ENCODE measurements around the gene CAMP.

The CAMP gene

DNA sequence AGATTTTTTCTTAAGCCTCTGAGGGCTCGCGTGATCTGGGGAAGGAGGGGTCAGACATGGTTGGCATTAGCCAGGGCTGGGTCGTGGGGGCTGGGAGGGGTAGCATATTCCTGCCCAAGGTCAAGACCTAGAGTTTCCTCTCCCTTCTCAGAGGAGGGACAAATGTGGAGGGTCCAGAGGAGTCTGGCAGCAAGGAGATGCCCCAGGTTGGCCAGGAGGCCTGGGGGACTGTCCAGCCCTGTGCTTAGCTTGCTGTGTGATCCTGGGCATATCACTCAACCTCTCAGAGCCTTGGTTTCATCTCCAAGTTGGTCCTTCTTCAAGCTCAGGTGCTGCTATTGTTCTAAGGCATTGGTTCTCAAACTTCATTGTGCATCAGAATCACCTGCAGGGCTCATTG is 9.1 kb upstream of the CAMP start:
- in situ Hi-C loops (cut with MboI; ENCODE audit: low pct_unique_long_range_greater_than_20kb, low sequenced_read_pairs, unreplicated experiment): no loop called here
- TF ChIP-seq, protein P1, sequence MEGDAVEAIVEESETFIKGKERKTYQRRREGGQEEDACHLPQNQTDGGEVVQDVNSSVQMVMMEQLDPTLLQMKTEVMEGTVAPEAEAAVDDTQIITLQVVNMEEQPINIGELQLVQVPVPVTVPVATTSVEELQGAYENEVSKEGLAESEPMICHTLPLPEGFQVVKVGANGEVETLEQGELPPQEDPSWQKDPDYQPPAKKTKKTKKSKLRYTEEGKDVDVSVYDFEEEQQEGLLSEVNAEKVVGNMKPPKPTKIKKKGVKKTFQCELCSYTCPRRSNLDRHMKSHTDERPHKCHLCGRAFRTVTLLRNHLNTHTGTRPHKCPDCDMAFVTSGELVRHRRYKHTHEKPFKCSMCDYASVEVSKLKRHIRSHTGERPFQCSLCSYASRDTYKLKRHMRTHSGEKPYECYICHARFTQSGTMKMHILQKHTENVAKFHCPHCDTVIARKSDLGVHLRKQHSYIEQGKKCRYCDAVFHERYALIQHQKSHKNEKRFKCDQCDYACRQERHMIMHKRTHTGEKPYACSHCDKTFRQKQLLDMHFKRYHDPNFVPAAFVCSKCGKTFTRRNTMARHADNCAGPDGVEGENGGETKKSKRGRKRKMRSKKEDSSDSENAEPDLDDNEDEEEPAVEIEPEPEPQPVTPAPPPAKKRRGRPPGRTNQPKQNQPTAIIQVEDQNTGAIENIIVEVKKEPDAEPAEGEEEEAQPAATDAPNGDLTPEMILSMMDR (IDR thresholded peaks at IDR 0.05; ENCODE audit: extremely low read depth, insufficient read depth, missing control alignments): no peak

DNA sequence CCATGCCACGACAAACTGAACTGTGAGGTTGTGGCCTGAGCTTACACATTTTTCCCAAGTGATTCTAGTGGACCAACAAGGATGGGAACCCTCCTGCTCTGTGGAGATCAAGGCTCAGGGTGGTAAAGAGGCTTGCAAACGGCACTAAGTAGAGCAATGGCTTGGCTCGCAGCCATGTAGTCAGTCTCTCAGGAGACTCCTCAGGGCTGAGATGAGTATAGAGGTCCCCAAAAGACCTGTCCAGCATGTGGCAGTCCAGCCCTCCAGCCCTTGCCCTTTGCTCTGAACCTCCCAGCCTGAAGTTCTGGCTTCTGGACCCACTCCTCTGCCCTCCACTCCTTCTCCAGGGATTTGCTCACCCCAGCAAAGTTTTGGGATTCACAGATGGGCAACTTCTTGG is 8.3 kb upstream of the CAMP start:
- TF ChIP-seq, protein P1 (IDR thresholded peaks at IDR 0.05; ENCODE audit: extremely low read depth, insufficient read depth, missing control alignments): no peak
- in situ Hi-C loops (cut with MboI; ENCODE audit: low pct_unique_long_range_greater_than_20kb, low sequenced_read_pairs, unreplicated experiment): no loop called here
- DNase-seq (ENCODE audit: low spot score): no peak

More for the DNA sequence above, 9.1 kb upstream of the CAMP start:
- no peak for DNase-seq (ENCODE audit: low spot score)

GRCh38 chr3:48215466-48215865 is 7.8 kb upstream of the CAMP start:
- in situ Hi-C loops (cut with MboI; ENCODE audit: low pct_unique_long_range_greater_than_20kb, low sequenced_read_pairs, unreplicated experiment): no loop called here
- TF ChIP-seq, protein P1 (IDR thresholded peaks at IDR 0.05; ENCODE audit: extremely low read depth, insufficient read depth, missing control alignments): no peak

GRCh38 chr3:48215876-48216275 is 7.4 kb upstream of the CAMP start:
- no peak for DNase-seq (ENCODE audit: low spot score)

More at GRCh38 chr3:48215466-48215865, 7.8 kb upstream of the CAMP start:
- no peak for DNase-seq (ENCODE audit: low spot score)

DNA sequence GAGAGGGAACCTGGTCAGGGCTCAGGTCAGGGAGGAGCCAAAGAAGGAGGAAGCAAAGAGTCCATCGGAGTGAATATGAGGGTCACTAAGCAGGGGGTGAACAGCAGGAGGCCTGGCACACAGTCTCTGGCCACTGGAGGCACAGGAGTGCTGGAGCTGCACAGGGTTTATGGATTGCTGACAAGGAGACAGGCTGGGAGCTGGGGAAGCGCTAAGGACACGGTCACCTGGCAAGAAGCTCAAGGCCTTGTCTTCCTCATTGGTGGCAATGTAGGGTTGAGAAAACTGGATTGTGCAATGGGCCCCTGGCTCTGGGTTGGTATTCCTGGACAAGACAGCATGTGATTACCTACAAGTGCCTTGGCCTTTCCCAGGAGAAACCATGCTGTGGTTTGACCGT is 5.8 kb upstream of the CAMP start:
- no peak for DNase-seq (ENCODE audit: low spot score)
- in situ Hi-C loops (cut with MboI; ENCODE audit: low pct_unique_long_range_greater_than_20kb, low sequenced_read_pairs, unreplicated experiment): no loop called here
- TF ChIP-seq, protein P1 (IDR thresholded peaks at IDR 0.05; ENCODE audit: extremely low read depth, insufficient read depth, missing control alignments): no peak

More at GRCh38 chr3:48215876-48216275, 7.4 kb upstream of the CAMP start:
- TF ChIP-seq, protein P1 (IDR thresholded peaks at IDR 0.05; ENCODE audit: extremely low read depth, insufficient read depth, missing control alignments): no peak
- in situ Hi-C loops (cut with MboI; ENCODE audit: low pct_unique_long_range_greater_than_20kb, low sequenced_read_pairs, unreplicated experiment): no loop called here

GRCh38 chr3:48218537-48218936 is 4.8 kb upstream of the CAMP start:
- DNase-seq (ENCODE audit: low spot score): no peak
- TF ChIP-seq, protein P1 (IDR thresholded peaks at IDR 0.05; ENCODE audit: extremely low read depth, insufficient read depth, missing control alignments): no peak
- in situ Hi-C loops (cut with MboI; ENCODE audit: low pct_unique_long_range_greater_than_20kb, low sequenced_read_pairs, unreplicated experiment): no loop called here

- TF ChIP-seq, protein P1 (IDR thresholded peaks at IDR 0.05; ENCODE audit: extremely low read depth, insufficient read depth, missing control alignments): no peak
- in situ Hi-C loops (cut with MboI; ENCODE audit: low pct_unique_long_range_greater_than_20kb, low sequenced_read_pairs, unreplicated experiment): no loop called here
- no peak for DNase-seq (ENCODE audit: low spot score)
Observed at GRCh38 chr3:48219543-48219942, 3.8 kb upstream of the CAMP start.
